Measurements from ENCODE around the gene ATG3.

The ATG3 gene

GRCh38 chr3:112514527-112515128 is 47.1 kb downstream of the ATG3 start:
- TF ChIP-seq CTCF (IDR thresholded peaks at IDR 0.05; ENCODE audit: borderline replicate concordance, insufficient read depth, low read depth, low read length), result no peak
- H3K4me3 ChIP-seq (ENCODE audit: low read depth, low read length), result no peak overlapping the region

- no peak overlapping the region for H3K4me3 ChIP-seq (ENCODE audit: low read depth, low read length)
- TF ChIP-seq CTCF (IDR thresholded peaks at IDR 0.05; ENCODE audit: borderline replicate concordance, insufficient read depth, low read depth, low read length), result no peak
These were observed 49.4 kb downstream of the ATG3 start for GRCh38 chr3:112512320-112512719.

GRCh38 chr3:112508860-112509259 is 52.9 kb downstream of the ATG3 start:
- no peak overlapping the region for H3K4me3 ChIP-seq (ENCODE audit: low read depth, low read length)
- no peak for TF ChIP-seq CTCF (IDR thresholded peaks at IDR 0.05; ENCODE audit: borderline replicate concordance, insufficient read depth, low read depth, low read length)

GRCh38 chr3:112508261-112508660 is 53.5 kb downstream of the ATG3 start:
- no peak for TF ChIP-seq CTCF (IDR thresholded peaks at IDR 0.05; ENCODE audit: borderline replicate concordance, insufficient read depth, low read depth, low read length)
- H3K4me3 ChIP-seq (ENCODE audit: low read depth, low read length), result no peak overlapping the region

GRCh38 chr3:112505907-112506306 is 55.9 kb downstream of the ATG3 start:
- no peak overlapping the region for H3K4me3 ChIP-seq (ENCODE audit: low read depth, low read length)
- TF ChIP-seq CTCF (IDR thresholded peaks at IDR 0.05; ENCODE audit: borderline replicate concordance, insufficient read depth, low read depth, low read length), result no peak

GRCh38 chr3:112504123-112504522 is 57.6 kb downstream of the ATG3 start:
- TF ChIP-seq CTCF (IDR thresholded peaks at IDR 0.05; ENCODE audit: borderline replicate concordance, insufficient read depth, low read depth, low read length), result no peak
- H3K4me3 ChIP-seq (ENCODE audit: low read depth, low read length), result peak overlapping the region; percentile 15

- no peak for TF ChIP-seq CTCF (IDR thresholded peaks at IDR 0.05; ENCODE audit: borderline replicate concordance, insufficient read depth, low read depth, low read length)
- H3K4me3 ChIP-seq (ENCODE audit: low read depth, low read length), result no peak overlapping the region
These were observed 58.3 kb downstream of the ATG3 start for GRCh38 chr3:112503304-112503972.
